MCF 10A (cell line): Measurements from ENCODE around the gene ISOC2. TPM values are rescaled to one million over a fixed set of nuclear protein-coding genes. Genes with fewer than 3 reads are reported as not detected.

Source experiments
- BruUV-seq: library from RNA; stranded (reverse); fragments of 400-500 nt; replicated peaks from 2 replicates; lab custom pipeline; 2021; lab: Mats Ljungman, UMichigan
- CTCF ChIA-PET: fragments of 300-600 bp; sonication (Branson Sonifier 250); formaldehyde crosslinking; extraction: SDS; loops from one replicate; lab custom pipeline; 2021; ENCODE audit warnings: antibody characterized with exemption, inconsistent platforms; lab: Yijun Ruan, JAX
- POLR2A ChIA-PET: fragments of 300-600, 350-650 bp; sonication (Branson Sonifier 250); formaldehyde crosslinking; extraction: SDS; loops from one replicate; lab custom pipeline; 2020; ENCODE audit warnings: antibody characterized with exemption, inconsistent platforms; lab: Yijun Ruan, JAX
- DNase-seq: peaks from one replicate; pipeline ENCODE4 v3.0.0-alpha.2; 2018; ENCODE audit not compliant: unreplicated experiment
- H3K27ac Mint-ChIP-seq: one replicate; pipeline ENCODE4 v1.8.0; 2022; ENCODE audit warnings: mild to moderate bottlenecking, low read depth, mixed read lengths; ENCODE audit not compliant: unreplicated experiment
- H3K27me3 Mint-ChIP-seq: one replicate; pipeline ENCODE4 v1.8.0; 2022; ENCODE audit warnings: mixed read lengths; ENCODE audit not compliant: insufficient read depth, unreplicated experiment
- H3K36me3 Mint-ChIP-seq: one replicate; pipeline ENCODE4 v1.8.0; 2022; ENCODE audit warnings: mild to moderate bottlenecking, moderate library complexity, mixed read lengths; ENCODE audit not compliant: insufficient read depth, unreplicated experiment
- H3K4me1 Mint-ChIP-seq: one replicate; pipeline ENCODE4 v1.8.0; 2022; ENCODE audit warnings: mixed read lengths; ENCODE audit not compliant: insufficient read depth, unreplicated experiment
- H3K4me3 Mint-ChIP-seq: one replicate; pipeline ENCODE4 v1.8.0; 2022; ENCODE audit warnings: mild to moderate bottlenecking, moderate library complexity, mixed read lengths; ENCODE audit not compliant: unreplicated experiment
- H3K9me3 Mint-ChIP-seq: one replicate; pipeline ENCODE4 v1.8.0; 2022; ENCODE audit warnings: mixed read lengths; ENCODE audit not compliant: unreplicated experiment
- intact Hi-C: fragments of 100-400 bp; cut with micrococcal nuclease; formaldehyde crosslinking; loops from 2 replicates; pipeline ENCODE4 v1.14.1; 2022
- total RNA-seq: library from RNA; stranded (reverse); gene quantifications from 2 replicates; pipeline ENCODE4 v1.2.3, GENCODE V29; 2022
- TF ChIP-seq, protein P1 (sequence below): fragments of 200-600 bp; IDR thresholded peaks from one replicate; pipeline ENCODE4 v1.8.0; 2022; ENCODE audit warnings: antibody characterized with exemption, mild to moderate bottlenecking; ENCODE audit not compliant: unreplicated experiment

The ISOC2 gene
- total RNA-seq, 1 experiment from 2014 or later = 59.9 TPM

DNA sequence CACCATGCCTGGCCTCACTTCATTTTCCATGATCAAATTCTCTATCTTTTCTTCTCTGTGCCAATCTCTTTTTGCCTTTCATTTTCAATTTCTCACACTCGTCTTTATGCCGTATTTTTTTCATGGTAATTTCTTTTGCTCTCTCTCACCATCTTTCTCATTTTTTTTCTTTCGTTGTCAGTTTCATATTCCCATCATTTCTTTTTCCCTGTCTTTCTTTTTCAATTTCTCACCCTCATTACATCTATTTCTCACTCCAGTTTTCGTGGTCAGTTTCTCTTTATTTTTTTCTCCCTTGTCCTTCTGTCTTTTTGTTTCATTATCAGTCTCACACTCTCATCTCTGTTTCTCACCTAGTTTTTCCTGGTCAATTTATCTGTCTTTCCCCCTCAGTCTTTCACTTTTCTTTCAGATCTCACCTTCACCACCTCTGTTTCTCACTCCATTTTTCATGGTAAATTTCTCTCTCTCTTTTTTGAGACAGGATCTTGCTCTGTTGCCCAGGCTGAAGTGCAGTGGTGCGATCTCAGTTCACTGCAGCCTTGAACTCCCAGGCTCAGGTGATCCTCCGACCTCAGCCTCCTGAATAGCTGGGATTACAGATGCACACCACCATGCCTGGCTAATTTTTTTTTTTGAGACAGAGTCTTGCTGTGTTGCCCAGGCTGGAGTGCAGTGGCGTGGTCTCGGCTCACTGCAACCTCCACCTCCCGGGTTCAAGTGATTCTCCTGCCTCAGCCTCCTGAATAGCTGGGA lies 40.9 kb upstream of the ISOC2 start:
- H3K27me3 Mint-ChIP-seq = no peaks in the 10 kb centered on the region
- H3K4me3 Mint-ChIP-seq = no peak overlapping the region
- ChIA-PET CTCF (interaction anchor here (0.6 to 2.4 kb wide), 2 partner anchors 35 to 1498 kb away, joined by 3 to 26 read pairs; no protein-coding TSS in a partner anchor), POLR2A (no interaction called here)
- BruUV-seq = no TSS peak
- peaks cover 6% of the 10 kb centered on the region for H3K36me3 Mint-ChIP-seq
- DNase-seq = no peak
- H3K4me1 Mint-ChIP-seq = no peaks in the 10 kb centered on the region
- intact Hi-C loops = loop anchor here (10.0 kb wide), 1 partner anchor 88 kb away; no protein-coding TSS in a partner anchor
- H3K9me3 Mint-ChIP-seq = peaks cover 6% of the 10 kb centered on the region
- no peak overlapping the region for H3K27ac Mint-ChIP-seq
- TF ChIP-seq, protein P1, sequence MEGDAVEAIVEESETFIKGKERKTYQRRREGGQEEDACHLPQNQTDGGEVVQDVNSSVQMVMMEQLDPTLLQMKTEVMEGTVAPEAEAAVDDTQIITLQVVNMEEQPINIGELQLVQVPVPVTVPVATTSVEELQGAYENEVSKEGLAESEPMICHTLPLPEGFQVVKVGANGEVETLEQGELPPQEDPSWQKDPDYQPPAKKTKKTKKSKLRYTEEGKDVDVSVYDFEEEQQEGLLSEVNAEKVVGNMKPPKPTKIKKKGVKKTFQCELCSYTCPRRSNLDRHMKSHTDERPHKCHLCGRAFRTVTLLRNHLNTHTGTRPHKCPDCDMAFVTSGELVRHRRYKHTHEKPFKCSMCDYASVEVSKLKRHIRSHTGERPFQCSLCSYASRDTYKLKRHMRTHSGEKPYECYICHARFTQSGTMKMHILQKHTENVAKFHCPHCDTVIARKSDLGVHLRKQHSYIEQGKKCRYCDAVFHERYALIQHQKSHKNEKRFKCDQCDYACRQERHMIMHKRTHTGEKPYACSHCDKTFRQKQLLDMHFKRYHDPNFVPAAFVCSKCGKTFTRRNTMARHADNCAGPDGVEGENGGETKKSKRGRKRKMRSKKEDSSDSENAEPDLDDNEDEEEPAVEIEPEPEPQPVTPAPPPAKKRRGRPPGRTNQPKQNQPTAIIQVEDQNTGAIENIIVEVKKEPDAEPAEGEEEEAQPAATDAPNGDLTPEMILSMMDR = no peak

DNA sequence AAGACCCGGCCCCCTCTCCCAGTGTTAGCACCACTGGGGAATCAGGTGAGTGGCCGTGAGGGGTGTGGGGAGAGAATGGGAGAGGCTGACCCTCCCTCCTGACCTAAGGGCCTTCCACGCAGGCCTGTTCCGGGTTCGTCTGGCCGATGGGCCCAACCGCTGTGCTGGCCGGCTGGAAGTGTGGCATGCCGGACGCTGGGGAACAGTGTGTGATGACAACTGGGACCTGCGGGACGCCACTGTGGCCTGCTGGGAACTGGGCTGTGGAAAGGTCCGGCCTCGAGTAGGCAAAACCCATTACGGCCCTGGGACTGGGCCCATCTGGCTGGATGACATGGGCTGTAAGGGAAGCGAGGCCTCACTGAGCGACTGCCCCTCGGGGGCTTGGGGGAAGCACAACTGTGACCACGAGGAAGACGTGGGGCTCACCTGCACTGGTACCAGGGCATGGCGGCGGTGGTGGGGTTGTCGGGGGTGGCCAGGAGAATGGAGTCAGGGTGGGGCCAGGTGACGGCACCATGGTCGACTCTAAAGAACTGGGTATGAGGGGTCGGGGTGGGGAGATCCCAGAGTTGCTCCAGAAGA lies 39.0 kb upstream of the ISOC2 start:
- Mint-ChIP-seq H3K9me3 (peaks cover 6% of the 10 kb centered on the region), H3K4me1 (no peaks in the 10 kb centered on the region), H3K4me3 (no peak overlapping the region), H3K27ac (no peak overlapping the region), H3K27me3 (no peaks in the 10 kb centered on the region), H3K36me3 (peaks cover 2% of the 10 kb centered on the region)
- no peak for DNase-seq
- TF ChIP-seq, protein P1 = no peak
- BruUV-seq = no TSS peak
- ChIA-PET CTCF (interaction anchor here (0.6 to 1.2 kb wide), 2 partner anchors 11 to 247 kb away, joined by 3 read pairs; no protein-coding TSS in a partner anchor), POLR2A (no interaction called here)
- intact Hi-C loops = loop anchor here (10.0 kb wide), 1 partner anchor 86 kb away; no protein-coding TSS in a partner anchor

DNA sequence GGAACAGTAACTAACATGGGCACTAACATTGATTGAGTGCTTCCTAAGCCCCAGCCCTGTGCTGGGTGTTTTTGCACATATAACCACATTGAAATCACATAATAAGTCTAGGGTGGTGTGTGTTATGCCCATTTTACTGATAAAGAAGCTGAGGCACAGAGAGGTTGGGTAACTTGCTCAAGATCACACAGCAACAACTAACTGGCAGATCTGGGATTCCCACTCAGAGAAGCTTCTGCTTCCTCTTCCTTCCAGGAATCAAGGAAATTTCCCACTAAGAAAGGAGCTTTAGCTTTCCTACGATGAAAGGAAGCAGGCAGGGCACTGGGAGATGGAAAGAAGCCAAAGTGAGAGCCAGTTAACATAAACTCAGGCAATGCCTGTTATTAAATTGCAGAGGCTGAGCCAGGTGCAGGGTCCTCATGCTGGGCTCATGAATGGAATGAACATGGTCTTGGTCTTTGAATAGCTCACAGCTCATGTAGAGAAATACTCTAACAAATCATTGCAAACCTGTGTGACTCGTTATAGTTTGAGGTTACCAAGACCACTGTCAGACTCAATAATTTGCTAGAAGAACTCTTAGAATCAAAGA lies 36.9 kb upstream of the ISOC2 start:
- ChIA-PET POLR2A (interaction anchor here (0.8 kb wide), 1 partner anchor 239 kb away, joined by 3 read pairs; the partner anchor contains the start of gene PPP6R1), CTCF (interaction anchor here (0.5 to 4.1 kb wide), 7 partner anchors 12 to 357 kb away, joined by 3 to 26 read pairs (median 4); no protein-coding TSS in a partner anchor)
- H3K9me3 Mint-ChIP-seq = peaks cover 6% of the 10 kb centered on the region

More for the DNA sequence above, 36.9 kb upstream of the ISOC2 start:
- Mint-ChIP-seq H3K27ac (no peak overlapping the region), H3K4me3 (no peak overlapping the region), H3K27me3 (no peaks in the 10 kb centered on the region), H3K36me3 (peaks cover 5% of the 10 kb centered on the region), H3K4me1 (peaks cover 5% of the 10 kb centered on the region)
- no TSS peak for BruUV-seq
- TF ChIP-seq, protein P1 = no peak
- no peak for DNase-seq
- intact Hi-C loops = no loop called here
